Measurements from ENCODE around the gene ADGRE3. TPM values are rescaled to one million over a fixed set of nuclear protein-coding genes. Genes with fewer than 3 reads are reported as not detected.
"Not testable (repeated sequence)": the region's sequence is repeated elsewhere in the genome, so short reads cannot be mapped to it uniquely, and the experiment has no call there.

Gene ADGRE3
- total RNA-seq, 1 donor from 2014 or later = not detected

GRCh38 chr19:14614099-14614412 lies 60.6 kb downstream of the ADGRE3 start:
- Mint-ChIP-seq H3K4me3 (no peak overlapping the region), H3K36me3 (peaks cover 9% of the 10 kb centered on the region), H3K27me3 (ENCODE audit: low read depth) (no peaks in the 10 kb centered on the region), H3K9me3 (peaks cover 30% of the 10 kb centered on the region), H3K27ac (no peak overlapping the region), H3K4me1 (no peaks in the 10 kb centered on the region)
- no peak for DNase-seq (ENCODE audit: low spot score in 2 of 2, unreplicated experiment in 2 of 2)
- TF ChIP-seq CTCF (IDR thresholded peaks at IDR 0.05; ENCODE audit: unreplicated experiment) = no peak

GRCh38 chr19:14613399-14614098 lies 61.1 kb downstream of the ADGRE3 start:
- not testable (repeated sequence) for H3K27me3 Mint-ChIP-seq (ENCODE audit: low read depth); DNase-seq (ENCODE audit: low spot score in 2 of 2, unreplicated experiment in 2 of 2)
- peaks cover 26% of the 10 kb centered on the region for H3K9me3 Mint-ChIP-seq

GRCh38 chr19:14612657-14613056 lies 62.0 kb downstream of the ADGRE3 start:
- Mint-ChIP-seq H3K4me3 (no peak overlapping the region), H3K27ac (no peak overlapping the region), H3K9me3 (peaks cover 29% of the 10 kb centered on the region), H3K36me3 (peaks cover 9% of the 10 kb centered on the region), H3K4me1 (no peaks in the 10 kb centered on the region), H3K27me3 (ENCODE audit: low read depth) (no peaks in the 10 kb centered on the region)
- TF ChIP-seq CTCF (IDR thresholded peaks at IDR 0.05; ENCODE audit: unreplicated experiment) = no peak
- DNase-seq (ENCODE audit: low spot score in 2 of 2, unreplicated experiment in 2 of 2) = no peak

More at GRCh38 chr19:14613399-14614098, 61.1 kb downstream of the ADGRE3 start:
- not testable (repeated sequence) for H3K27ac Mint-ChIP-seq, H3K36me3 Mint-ChIP-seq, H3K4me1 Mint-ChIP-seq, H3K4me3 Mint-ChIP-seq

- H3K9me3 Mint-ChIP-seq = peaks cover 26% of the 10 kb centered on the region
- not testable (repeated sequence) for H3K4me3 Mint-ChIP-seq; H3K4me1 Mint-ChIP-seq; DNase-seq (ENCODE audit: low spot score in 2 of 2, unreplicated experiment in 2 of 2); H3K27ac Mint-ChIP-seq; H3K36me3 Mint-ChIP-seq; H3K27me3 Mint-ChIP-seq (ENCODE audit: low read depth)
Measured at GRCh38 chr19:14612242-14612641, 62.4 kb downstream of the ADGRE3 start.

GRCh38 chr19:14611051-14611450 lies 63.6 kb downstream of the ADGRE3 start:
- no peaks in the 10 kb centered on the region for H3K4me1 Mint-ChIP-seq
- DNase-seq (ENCODE audit: low spot score in 2 of 2, unreplicated experiment in 2 of 2) = no peak
- TF ChIP-seq CTCF (IDR thresholded peaks at IDR 0.05; ENCODE audit: unreplicated experiment) = no peak
- H3K9me3 Mint-ChIP-seq = peaks cover 21% of the 10 kb centered on the region
- peaks cover 4% of the 10 kb centered on the region for H3K36me3 Mint-ChIP-seq
- H3K4me3 Mint-ChIP-seq = no peak overlapping the region
- no peak overlapping the region for H3K27ac Mint-ChIP-seq
- H3K27me3 Mint-ChIP-seq (ENCODE audit: low read depth) = no peaks in the 10 kb centered on the region

- Mint-ChIP-seq H3K9me3 (peaks cover 37% of the 10 kb centered on the region), H3K27me3 (ENCODE audit: low read depth) (no peaks in the 10 kb centered on the region), H3K36me3 (peaks cover 3% of the 10 kb centered on the region), H3K27ac (no peak overlapping the region), H3K4me1 (no peaks in the 10 kb centered on the region), H3K4me3 (no peak overlapping the region)
- DNase-seq (ENCODE audit: low spot score in 2 of 2, unreplicated experiment in 2 of 2) = no peak
- TF ChIP-seq CTCF (IDR thresholded peaks at IDR 0.05; ENCODE audit: unreplicated experiment) = no peak
Measured at GRCh38 chr19:14606627-14607026, 68.0 kb downstream of the ADGRE3 start.

- Mint-ChIP-seq H3K27ac (no peak overlapping the region), H3K27me3 (ENCODE audit: low read depth) (no peaks in the 10 kb centered on the region), H3K4me1 (no peaks in the 10 kb centered on the region), H3K36me3 (no peaks in the 10 kb centered on the region), H3K9me3 (peaks cover 40% of the 10 kb centered on the region), H3K4me3 (no peak overlapping the region)
- TF ChIP-seq CTCF (IDR thresholded peaks at IDR 0.05; ENCODE audit: unreplicated experiment) = no peak
- no peak for DNase-seq (ENCODE audit: low spot score in 2 of 2, unreplicated experiment in 2 of 2)
Measured at GRCh38 chr19:14603990-14604387, 70.7 kb downstream of the ADGRE3 start.

Measured in mesothelial cell of epicardium (in vitro differentiated cells).